AG04449 (cell line): Measurements from ENCODE around the gene PTPRG.

ENCODE experiments used
- CTCF ChIA-PET: fragments of 350-600 bp; formaldehyde crosslinking; extraction: SDS; loops from one replicate; lab custom pipeline; 2021; ENCODE audit warnings: antibody characterized with exemption; lab: Yijun Ruan, JAX
- POLR2A ChIA-PET: fragments of 400-600, 350-600 bp; formaldehyde crosslinking; extraction: SDS; loops from one replicate; lab custom pipeline; 2020; ENCODE audit warnings: antibody characterized with exemption, inconsistent platforms; lab: Yijun Ruan, JAX
- DNase-seq: peaks from one replicate; pipeline ENCODE4 v3.0.0-alpha.2; 2010; ENCODE audit warnings: low read depth, low spot score
- H3K4me3 ChIP-seq: 2 replicates; pipeline ENCODE4 v1.5.1; 2011; ENCODE audit warnings: low read depth, mild to moderate bottlenecking, control low read depth, low read length
- TF ChIP-seq, protein P1 (sequence below): IDR thresholded peaks from one replicate; pipeline ENCODE4 v1.5.1; 2011; ENCODE audit warnings: mild to moderate bottlenecking, moderate library complexity, low read length, control low read depth, inconsistent platforms; ENCODE audit not compliant: insufficient read depth; ENCODE audit errors: missing control alignments

The PTPRG gene

DNA sequence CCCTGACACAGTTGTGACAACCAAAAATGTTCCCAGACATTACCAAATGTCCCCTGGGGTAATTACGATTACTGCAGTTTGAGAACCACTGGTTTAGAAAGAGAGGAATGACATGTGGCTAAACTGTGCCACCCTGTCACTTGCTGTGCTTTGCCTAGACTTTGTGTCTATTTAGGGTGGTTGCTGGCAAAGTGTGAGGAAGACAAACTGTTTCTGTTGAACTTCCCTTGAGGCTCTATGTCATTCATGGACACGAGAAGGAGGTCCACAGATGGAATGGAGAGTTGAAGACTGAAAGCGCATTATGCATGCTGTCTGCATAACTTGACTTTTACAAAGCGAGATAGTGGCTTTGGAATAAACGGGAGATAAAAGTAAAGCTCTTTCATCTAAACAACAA is 495.3 kb downstream of the PTPRG start:
- ChIA-PET CTCF (no interaction called here), POLR2A (no interaction called here)
- no peak overlapping the region for H3K4me3 ChIP-seq
- TF ChIP-seq, protein P1, sequence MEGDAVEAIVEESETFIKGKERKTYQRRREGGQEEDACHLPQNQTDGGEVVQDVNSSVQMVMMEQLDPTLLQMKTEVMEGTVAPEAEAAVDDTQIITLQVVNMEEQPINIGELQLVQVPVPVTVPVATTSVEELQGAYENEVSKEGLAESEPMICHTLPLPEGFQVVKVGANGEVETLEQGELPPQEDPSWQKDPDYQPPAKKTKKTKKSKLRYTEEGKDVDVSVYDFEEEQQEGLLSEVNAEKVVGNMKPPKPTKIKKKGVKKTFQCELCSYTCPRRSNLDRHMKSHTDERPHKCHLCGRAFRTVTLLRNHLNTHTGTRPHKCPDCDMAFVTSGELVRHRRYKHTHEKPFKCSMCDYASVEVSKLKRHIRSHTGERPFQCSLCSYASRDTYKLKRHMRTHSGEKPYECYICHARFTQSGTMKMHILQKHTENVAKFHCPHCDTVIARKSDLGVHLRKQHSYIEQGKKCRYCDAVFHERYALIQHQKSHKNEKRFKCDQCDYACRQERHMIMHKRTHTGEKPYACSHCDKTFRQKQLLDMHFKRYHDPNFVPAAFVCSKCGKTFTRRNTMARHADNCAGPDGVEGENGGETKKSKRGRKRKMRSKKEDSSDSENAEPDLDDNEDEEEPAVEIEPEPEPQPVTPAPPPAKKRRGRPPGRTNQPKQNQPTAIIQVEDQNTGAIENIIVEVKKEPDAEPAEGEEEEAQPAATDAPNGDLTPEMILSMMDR, result no peak
- DNase-seq, result no peak

DNA sequence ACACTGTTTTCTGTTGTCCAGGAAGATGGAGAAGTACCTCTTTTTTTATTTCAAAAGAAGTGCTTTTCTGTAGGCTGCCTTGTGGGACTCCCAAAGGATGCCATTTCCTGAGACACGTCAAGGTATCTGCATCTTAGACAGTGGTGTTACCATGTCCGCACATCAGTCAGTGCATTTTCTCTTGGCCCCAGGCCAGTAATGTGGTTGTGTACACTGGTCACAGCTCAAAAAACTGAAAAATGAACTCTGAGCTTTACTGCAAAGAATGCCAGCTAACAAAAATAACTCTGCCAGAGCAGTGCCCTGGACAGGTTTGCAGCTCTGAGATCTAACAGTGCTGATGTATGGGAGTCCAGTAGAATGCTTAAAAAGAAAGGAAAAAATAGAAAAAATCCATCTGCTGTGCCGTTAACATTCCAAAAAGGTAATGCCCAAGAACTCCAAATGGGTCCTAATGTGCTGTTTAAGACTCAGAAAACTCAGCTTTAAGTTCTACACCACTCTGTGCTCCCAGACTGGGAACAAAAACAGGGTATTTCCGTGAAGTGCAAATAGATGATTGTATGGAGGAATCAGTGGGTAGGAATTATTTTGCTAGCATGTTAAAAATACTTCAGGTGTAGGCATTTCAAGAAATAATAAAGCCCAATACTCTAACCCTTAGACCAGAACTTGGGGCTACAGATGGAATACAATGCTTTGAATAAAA is 496.1 kb downstream of the PTPRG start:
- POLR2A ChIA-PET, result no interaction called here
- no peak for DNase-seq
- CTCF ChIA-PET, result no interaction called here
- H3K4me3 ChIP-seq, result no peak overlapping the region
- TF ChIP-seq, protein P1, result no peak

DNA sequence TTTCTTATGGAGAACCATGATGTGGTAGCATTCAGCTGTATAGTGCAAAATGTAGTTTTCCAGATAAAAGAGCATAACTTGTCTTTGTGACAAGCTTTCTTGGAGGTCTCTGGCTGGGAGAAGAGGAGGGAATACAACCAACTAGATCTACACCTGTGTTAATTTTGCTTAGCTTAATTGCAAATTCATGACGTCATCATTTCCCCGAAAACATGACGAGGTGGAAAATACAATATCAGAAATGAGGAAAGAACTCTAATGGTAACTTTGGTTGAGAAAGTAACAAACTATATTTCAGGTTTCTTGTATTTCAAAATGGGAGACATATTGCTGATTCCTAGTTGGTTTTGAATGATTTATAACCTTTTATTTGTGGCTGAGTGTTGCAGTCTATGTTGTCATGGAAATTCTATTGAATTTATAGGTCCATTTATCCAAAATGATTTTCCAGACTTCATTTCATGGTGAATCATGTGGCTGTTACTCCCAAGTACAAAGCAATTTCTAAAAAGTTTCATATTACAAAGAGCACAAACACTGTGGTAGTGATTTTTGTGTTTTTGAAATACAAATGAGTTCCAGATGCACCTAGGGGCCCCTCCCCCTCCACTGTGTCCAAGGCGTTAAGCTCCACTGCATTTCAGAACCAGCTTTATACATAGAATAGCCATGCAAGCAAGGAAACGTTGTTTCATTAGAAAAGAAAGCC is 504.8 kb downstream of the PTPRG start:
- no peak overlapping the region for H3K4me3 ChIP-seq
- POLR2A ChIA-PET, result no interaction called here
- CTCF ChIA-PET, result no interaction called here
- TF ChIP-seq, protein P1, result no peak
- DNase-seq, result no peak

DNA sequence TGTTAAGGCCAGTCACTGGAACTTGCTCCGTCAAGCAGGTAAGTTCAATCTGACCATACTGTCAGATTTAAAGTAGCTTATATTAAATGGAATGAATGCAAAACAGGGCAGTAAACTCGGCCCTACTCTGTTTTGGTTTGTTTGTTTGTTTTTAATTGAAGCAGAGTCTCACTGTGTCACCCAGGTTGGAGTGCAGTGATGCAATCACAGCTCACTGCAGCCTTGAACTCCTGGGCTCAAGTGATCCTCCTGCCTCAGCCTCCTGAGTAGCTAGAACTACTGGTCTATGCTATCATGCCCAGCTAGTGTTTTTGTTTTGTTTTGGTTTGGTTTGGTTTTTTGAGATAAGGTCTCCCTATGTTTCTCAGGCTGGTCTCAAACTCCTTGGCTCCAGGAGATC is 507.0 kb downstream of the PTPRG start:
- H3K4me3 ChIP-seq, result no peak overlapping the region
- DNase-seq, result no peak
- TF ChIP-seq, protein P1, result no peak
- ChIA-PET POLR2A (no interaction called here), CTCF (no interaction called here)

DNA sequence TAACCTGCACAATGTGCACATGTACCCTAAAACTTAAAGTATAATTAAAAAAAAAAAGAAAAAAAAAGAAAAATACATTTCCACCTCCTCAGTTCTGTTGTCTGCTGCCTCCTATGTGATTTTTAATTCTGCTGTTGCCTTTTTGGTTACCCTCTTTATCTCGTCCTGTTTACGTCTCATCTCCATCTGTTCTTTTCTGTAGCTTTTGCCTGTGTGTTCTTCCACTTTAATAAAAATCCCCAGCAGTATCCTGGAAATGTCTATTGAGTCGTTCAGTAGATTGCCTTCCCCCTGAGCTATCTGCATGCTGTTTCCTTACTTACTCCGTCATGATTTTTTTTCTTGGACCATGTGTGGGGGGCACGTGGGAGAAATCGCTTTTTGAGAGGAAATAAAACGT is 509.5 kb downstream of the PTPRG start:
- H3K4me3 ChIP-seq, result no peak overlapping the region
- DNase-seq, result no peak
- TF ChIP-seq, protein P1, result no peak
- ChIA-PET POLR2A (no interaction called here), CTCF (no interaction called here)

DNA sequence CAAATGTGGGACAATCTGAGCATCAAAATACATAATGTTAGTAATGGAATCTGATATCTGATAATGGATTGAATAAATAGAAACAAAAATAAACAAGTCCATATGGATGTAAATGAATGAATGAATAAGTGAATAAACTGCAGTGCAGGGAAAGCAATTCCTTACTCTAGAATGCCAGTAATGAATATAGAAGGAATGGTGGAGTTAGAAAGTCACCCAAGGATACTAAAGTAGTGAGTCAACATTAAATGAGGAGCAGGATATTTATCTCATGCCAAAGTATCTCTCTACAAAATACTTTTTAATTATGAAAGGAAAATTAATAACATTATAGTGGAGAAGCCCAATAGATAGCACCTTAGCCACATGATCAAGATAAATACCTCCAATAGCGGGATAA is 511.7 kb downstream of the PTPRG start:
- POLR2A ChIA-PET, result no interaction called here
- no peak overlapping the region for H3K4me3 ChIP-seq
- DNase-seq, result no peak
- TF ChIP-seq, protein P1, result no peak
- CTCF ChIA-PET, result no interaction called here
